ENCODE measurements around the gene TMEM26.

DNA sequence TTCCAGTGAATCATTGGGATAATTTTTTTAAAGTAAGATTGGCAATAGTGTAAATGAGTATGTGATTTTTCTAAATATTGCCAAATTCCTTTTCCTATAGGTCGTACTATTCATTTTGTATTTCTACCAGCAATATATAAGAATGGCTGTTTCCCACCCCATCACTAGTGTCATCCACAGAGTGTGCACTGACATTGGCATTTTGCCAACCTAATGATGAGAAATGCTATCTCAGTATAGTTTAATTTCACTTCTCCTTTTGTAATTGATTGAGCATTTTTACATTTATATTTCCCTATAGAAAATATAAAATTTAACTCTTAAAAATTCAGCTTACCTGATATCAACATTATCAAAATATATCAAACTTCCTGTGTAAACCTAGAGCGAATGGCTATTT lies 17.6 kb upstream of the TMEM26 start:
- TF ChIP-seq, protein P1, sequence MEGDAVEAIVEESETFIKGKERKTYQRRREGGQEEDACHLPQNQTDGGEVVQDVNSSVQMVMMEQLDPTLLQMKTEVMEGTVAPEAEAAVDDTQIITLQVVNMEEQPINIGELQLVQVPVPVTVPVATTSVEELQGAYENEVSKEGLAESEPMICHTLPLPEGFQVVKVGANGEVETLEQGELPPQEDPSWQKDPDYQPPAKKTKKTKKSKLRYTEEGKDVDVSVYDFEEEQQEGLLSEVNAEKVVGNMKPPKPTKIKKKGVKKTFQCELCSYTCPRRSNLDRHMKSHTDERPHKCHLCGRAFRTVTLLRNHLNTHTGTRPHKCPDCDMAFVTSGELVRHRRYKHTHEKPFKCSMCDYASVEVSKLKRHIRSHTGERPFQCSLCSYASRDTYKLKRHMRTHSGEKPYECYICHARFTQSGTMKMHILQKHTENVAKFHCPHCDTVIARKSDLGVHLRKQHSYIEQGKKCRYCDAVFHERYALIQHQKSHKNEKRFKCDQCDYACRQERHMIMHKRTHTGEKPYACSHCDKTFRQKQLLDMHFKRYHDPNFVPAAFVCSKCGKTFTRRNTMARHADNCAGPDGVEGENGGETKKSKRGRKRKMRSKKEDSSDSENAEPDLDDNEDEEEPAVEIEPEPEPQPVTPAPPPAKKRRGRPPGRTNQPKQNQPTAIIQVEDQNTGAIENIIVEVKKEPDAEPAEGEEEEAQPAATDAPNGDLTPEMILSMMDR (IDR thresholded peaks at IDR 0.05) = no peak
- TF ChIP-seq POLR2A (IDR thresholded peaks at IDR 0.05) = no peak

Data from right lobe of liver (tissue), 4 donors.